Measurements from ENCODE around the gene ATP2B2. TPM values are rescaled to one million over a fixed set of nuclear protein-coding genes. Genes with fewer than 3 reads are reported as not detected.

The ATP2B2 gene
- total and polyA plus RNA-seq, 10 of the 15 experiments (the other 5 are each of a cell fraction or from before 2014, with no cell fraction given), result 0.04 TPM; not detected in 9

DNA sequence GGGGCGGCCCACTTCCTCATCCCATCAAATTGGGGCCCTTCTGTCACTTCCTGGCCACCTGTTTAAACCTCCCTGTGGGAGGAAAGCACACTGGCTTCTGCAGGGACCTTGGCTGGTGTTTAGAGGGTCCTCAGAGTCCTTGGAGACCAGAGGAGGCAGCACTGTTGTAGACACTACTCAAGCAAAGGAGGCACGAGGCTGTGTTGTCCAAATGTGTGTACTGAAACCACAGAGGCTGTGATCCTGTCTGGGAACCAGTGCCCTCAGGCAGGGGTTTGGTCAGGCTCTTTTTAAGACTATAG, 172.1 kb downstream of the ATP2B2 start:
- H3K4me1 ChIP-seq (ENCODE audit: control insufficient read depth, insufficient read depth, low read length), result peaks cover 5% of the 10 kb centered on the region; the same call in 1 of the 2 replicates
- peaks cover 3 to 8% of the 10 kb centered on the region in 2 experiments; a peak in 3 of 4 replicates for H3K27me3 ChIP-seq (replicated peaks in 1 of 2; ENCODE audit: control insufficient read depth in 2 of 2, insufficient read depth in 2 of 2, low read length in 1 of 2)
- POLR2A ChIA-PET, result no interaction called here
- no peak for DNase-seq (ENCODE audit: low read depth, low spot score)
- SMC1A ChIA-PET (ENCODE audit: uncharacterized antibody, unreplicated experiment), result no interaction called here
- ATAC-seq, result no peak
- RAD21 ChIA-PET (ENCODE audit: unreplicated experiment), result no interaction called here
- H3K36me3 ChIP-seq (ENCODE audit: control insufficient read depth in 2 of 2, insufficient read depth in 2 of 2, low read length in 1 of 2), result no peaks in the 10 kb centered on the region
- no peak overlapping the region for H3K27ac ChIP-seq (ENCODE audit: control insufficient read depth, insufficient read depth)
- no peak overlapping the region for H3K4me3 ChIP-seq
- WGBS (ENCODE audit: insufficient coverage, insufficient replicate concordance, low lambda C conversion rate, missing lambda C conversion rate), result 0% methylated on average over 2 of the region's 2 CpGs
- CTCF ChIA-PET, result no interaction called here
- FAIRE-seq, result no peak
- intact Hi-C loops (cut with micrococcal nuclease; ENCODE audit: unreplicated experiment) (no loop called here), in situ Hi-C loops (cut with MboI) (no loop called here)
- no TSS peak for BruUV-seq (replicated peaks)
- H4K20me1 ChIP-seq (ENCODE audit: control insufficient read depth, insufficient read depth), result no peaks in the 10 kb centered on the region
- no peak overlapping the region for H3K9ac ChIP-seq (ENCODE audit: control insufficient read depth, insufficient read depth, low read length)
- H3K4me2 ChIP-seq (ENCODE audit: control insufficient read depth, insufficient read depth), result no peak overlapping the region
- H3K79me2 ChIP-seq (ENCODE audit: control insufficient read depth, insufficient read depth, low read length), result no peaks in the 10 kb centered on the region
- H2AFZ ChIP-seq (ENCODE audit: control insufficient read depth, low read depth, low read length), result no peak overlapping the region
- TF ChIP-seq, protein P1, sequence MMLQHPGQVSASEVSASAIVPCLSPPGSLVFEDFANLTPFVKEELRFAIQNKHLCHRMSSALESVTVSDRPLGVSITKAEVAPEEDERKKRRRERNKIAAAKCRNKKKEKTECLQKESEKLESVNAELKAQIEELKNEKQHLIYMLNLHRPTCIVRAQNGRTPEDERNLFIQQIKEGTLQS (IDR thresholded peaks at IDR 0.05; ENCODE audit: borderline replicate concordance, extremely low read depth, low read depth, low read length), result no peak
- TF ChIP-seq SPI1 (IDR thresholded peaks at IDR 0.05; ENCODE audit: borderline replicate concordance, insufficient read depth, low read depth, low read length) (peak; percentile 12; the same call in 1 of the 2 replicates), ATF7 (IDR thresholded peaks at IDR 0.05; ENCODE audit: low read depth) (no peak), YBX1 (IDR thresholded peaks at IDR 0.05) (no peak), TCF3 (IDR thresholded peaks at IDR 0.05; ENCODE audit: borderline replicate concordance, insufficient read depth, low read depth, low read length) (no peak)
- TF ChIP-seq, protein P2, sequence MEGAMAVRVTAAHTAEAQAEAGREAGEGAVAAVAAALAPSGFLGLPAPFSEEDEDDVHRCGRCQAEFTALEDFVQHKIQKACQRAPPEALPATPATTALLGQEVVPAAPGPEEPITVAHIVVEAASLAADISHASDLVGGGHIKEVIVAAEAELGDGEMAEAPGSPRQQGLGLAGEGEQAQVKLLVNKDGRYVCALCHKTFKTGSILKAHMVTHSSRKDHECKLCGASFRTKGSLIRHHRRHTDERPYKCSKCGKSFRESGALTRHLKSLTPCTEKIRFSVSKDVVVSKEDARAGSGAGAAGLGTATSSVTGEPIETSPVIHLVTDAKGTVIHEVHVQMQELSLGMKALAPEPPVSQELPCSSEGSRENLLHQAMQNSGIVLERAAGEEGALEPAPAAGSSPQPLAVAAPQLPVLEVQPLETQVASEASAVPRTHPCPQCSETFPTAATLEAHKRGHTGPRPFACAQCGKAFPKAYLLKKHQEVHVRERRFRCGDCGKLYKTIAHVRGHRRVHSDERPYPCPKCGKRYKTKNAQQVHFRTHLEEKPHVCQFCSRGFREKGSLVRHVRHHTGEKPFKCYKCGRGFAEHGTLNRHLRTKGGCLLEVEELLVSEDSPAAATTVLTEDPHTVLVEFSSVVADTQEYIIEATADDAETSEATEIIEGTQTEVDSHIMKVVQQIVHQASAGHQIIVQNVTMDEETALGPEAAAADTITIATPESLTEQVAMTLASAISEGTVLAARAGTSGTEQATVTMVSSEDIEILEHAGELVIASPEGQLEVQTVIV (IDR thresholded peaks at IDR 0.05; ENCODE audit: borderline replicate concordance, partially characterized antibody), result no peak
- no peaks in the 10 kb centered on the region for H3K9me3 ChIP-seq (replicated peaks; ENCODE audit: control insufficient read depth, insufficient read depth, low read length)
